ENCODE results near the gene PYGB.

Gene PYGB

DNA sequence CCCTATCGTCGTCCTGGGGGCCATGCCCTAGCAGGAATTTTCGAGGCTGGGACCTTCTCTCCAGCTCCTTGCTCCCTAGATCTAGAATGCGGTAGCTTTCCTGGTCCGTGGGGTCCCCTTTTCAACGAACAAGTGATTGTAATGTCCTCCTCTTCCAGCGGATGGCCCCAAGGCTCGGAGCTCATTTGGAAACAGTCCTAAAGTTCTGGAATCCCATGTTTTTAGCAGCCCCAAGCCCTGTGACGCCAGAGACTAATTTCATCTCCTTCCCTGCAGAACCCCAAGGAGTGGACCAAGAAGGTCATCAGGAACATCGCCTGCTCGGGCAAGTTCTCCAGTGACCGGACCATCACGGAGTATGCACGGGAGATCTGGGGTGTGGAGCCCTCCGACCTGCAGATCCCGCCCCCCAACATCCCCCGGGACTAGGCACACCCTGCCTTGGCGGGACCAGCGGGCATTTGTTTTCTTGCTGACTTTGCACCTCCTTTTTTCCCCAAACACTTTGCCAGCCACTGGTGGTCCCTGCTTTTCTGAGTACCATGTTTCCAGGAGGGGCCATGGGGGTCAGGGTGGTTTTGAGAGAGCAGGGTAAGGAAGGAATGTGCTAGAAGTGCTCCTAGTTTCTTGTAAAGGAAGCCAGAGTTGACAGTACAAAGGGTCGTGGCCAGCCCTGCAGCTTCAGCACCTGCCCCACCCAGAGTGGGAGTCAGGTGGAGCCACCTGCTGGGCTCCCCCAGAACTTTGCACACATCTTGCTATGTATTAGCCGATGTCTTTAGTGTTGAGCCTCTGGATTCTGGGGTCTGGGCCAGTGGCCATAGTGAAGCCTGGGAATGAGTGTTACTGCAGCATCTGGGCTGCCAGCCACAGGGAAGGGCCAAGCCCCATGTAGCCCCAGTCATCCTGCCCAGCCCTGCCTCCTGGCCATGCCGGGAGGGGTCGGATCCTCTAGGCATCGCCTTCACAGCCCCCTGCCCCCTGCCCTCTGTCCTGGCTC is 48.5 kb downstream of the PYGB start:
- Histone ChIP-seq H2AFZ (ENCODE audit: low read depth) (no peak overlapping the region), H3K4me2 (peak overlapping the region; percentile 82), H3K4me1 (ENCODE audit: low read depth, poor library complexity, severe bottlenecking) (peaks cover 88% of the 10 kb centered on the region), H4K20me1 (ENCODE audit: insufficient read depth) (no peaks in the 10 kb centered on the region), H3K9ac (peak overlapping the region; percentile 55; the same call in 1 of the 2 replicates), H3K27me3 (ENCODE audit: insufficient read depth, low read depth) (no peaks in the 10 kb centered on the region), H3K27ac (peak overlapping the region; percentile 94), H3K4me3 (IDR thresholded peaks at IDR 0.05; ENCODE audit: insufficient read depth, low read depth, low read length) (no peak overlapping the region), H3K36me3 (ENCODE audit: insufficient read depth) (no peaks in the 10 kb centered on the region), H3K79me2 (ENCODE audit: insufficient read depth, low read depth) (no peaks in the 10 kb centered on the region)
- TF ChIP-seq, protein P1, sequence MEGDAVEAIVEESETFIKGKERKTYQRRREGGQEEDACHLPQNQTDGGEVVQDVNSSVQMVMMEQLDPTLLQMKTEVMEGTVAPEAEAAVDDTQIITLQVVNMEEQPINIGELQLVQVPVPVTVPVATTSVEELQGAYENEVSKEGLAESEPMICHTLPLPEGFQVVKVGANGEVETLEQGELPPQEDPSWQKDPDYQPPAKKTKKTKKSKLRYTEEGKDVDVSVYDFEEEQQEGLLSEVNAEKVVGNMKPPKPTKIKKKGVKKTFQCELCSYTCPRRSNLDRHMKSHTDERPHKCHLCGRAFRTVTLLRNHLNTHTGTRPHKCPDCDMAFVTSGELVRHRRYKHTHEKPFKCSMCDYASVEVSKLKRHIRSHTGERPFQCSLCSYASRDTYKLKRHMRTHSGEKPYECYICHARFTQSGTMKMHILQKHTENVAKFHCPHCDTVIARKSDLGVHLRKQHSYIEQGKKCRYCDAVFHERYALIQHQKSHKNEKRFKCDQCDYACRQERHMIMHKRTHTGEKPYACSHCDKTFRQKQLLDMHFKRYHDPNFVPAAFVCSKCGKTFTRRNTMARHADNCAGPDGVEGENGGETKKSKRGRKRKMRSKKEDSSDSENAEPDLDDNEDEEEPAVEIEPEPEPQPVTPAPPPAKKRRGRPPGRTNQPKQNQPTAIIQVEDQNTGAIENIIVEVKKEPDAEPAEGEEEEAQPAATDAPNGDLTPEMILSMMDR (conservative IDR thresholded peaks at IDR 0.05; ENCODE audit: low read depth, low read length): peak; percentile 74

DNA sequence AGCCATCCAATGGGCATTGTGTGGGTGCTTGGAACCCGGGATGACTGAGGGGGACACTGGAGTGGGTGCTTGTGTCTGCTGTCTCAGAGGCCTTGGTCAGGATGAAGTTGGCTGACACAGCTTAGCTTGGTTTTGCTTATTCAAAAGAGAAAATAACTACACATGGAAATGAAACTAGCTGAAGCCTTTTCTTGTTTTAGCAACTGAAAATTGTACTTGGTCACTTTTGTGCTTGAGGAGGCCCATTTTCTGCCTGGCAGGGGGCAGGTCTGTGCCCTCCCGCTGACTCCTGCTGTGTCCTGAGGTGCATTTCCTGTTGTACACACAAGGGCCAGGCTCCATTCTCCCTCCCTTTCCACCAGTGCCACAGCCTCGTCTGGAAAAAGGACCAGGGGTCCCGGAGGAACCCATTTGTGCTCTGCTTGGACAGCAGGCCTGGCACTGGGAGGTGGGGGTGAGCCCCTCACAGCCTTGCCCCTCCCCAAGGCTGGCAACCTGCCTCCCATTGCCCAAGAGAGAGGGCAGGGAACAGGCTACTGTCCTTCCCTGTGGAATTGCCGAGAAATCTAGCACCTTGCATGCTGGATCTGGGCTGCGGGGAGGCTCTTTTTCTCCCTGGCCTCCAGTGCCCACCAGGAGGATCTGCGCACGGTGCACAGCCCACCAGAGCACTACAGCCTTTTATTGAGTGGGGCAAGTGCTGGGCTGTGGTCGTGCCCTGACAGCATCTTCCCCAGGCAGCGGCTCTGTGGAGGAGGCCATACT is 49.4 kb downstream of the PYGB start:
- Histone ChIP-seq H3K27me3 (ENCODE audit: insufficient read depth, low read depth) (no peaks in the 10 kb centered on the region), H3K27ac (peak overlapping the region; percentile 94), H4K20me1 (ENCODE audit: insufficient read depth) (no peaks in the 10 kb centered on the region), H3K9ac (peak overlapping the region; percentile 55; the same call in 1 of the 2 replicates), H3K4me1 (ENCODE audit: low read depth, poor library complexity, severe bottlenecking) (peaks cover 96% of the 10 kb centered on the region), H3K4me3 (IDR thresholded peaks at IDR 0.05; ENCODE audit: insufficient read depth, low read depth, low read length) (no peak overlapping the region), H3K36me3 (ENCODE audit: insufficient read depth) (no peaks in the 10 kb centered on the region), H3K79me2 (ENCODE audit: insufficient read depth, low read depth) (no peaks in the 10 kb centered on the region), H2AFZ (ENCODE audit: low read depth) (no peak overlapping the region), H3K4me2 (peak overlapping the region; percentile 82)
- TF ChIP-seq, protein P1 (conservative IDR thresholded peaks at IDR 0.05; ENCODE audit: low read depth, low read length): peak; percentile 22; the same call in 1 of the 2 replicates

DNA sequence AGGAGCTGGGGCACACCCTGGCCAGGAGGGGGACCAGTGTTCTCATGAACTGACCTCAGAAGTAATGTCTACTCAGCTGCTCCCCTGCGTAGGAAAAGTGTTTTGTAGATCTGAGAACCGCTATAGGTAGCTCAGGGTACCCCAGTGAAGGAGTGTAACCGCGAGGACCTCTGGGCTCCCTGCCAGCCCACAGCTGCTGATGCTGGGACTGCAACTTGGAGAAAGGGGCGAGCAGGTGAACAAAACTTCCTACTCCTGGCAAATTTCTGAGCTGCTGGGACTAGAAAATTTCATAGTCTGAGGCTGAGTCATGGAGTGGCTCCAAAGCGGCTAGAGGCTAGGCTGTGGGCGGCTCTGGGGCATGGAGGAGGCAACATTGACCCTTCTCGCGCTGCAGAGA is 51.9 kb downstream of the PYGB start:
- Histone ChIP-seq H3K4me2 (peak overlapping the region; percentile 82), H4K20me1 (ENCODE audit: insufficient read depth) (no peaks in the 10 kb centered on the region), H3K36me3 (ENCODE audit: insufficient read depth) (no peaks in the 10 kb centered on the region)

More for the DNA sequence above, 51.9 kb downstream of the PYGB start:
- Histone ChIP-seq H3K27ac (peak overlapping the region; percentile 94), H3K4me3 (IDR thresholded peaks at IDR 0.05; ENCODE audit: insufficient read depth, low read depth, low read length) (no peak overlapping the region), H3K79me2 (ENCODE audit: insufficient read depth, low read depth) (no peaks in the 10 kb centered on the region), H3K9ac (peak overlapping the region; percentile 23; the same call in 1 of the 2 replicates), H3K27me3 (ENCODE audit: insufficient read depth, low read depth) (no peaks in the 10 kb centered on the region), H3K4me1 (ENCODE audit: low read depth, poor library complexity, severe bottlenecking) (peaks cover 99% of the 10 kb centered on the region), H2AFZ (ENCODE audit: low read depth) (no peak overlapping the region)
- TF ChIP-seq, protein P1 (conservative IDR thresholded peaks at IDR 0.05; ENCODE audit: low read depth, low read length): no peak

All from KMS-11 (cell line).